AG04450 (cell line): ENCODE measurements around the gene FBXO47. TPM values are rescaled to one million over a fixed set of nuclear protein-coding genes. Genes with fewer than 3 reads are reported as not detected.

Experiments used
- CTCF ChIA-PET: fragments of 300-600, 350-600 bp; formaldehyde crosslinking; extraction: SDS; loops from one replicate; lab custom pipeline; 2022; ENCODE audit warnings: antibody characterized with exemption, inconsistent platforms; lab: Charles Lee
- POLR2A ChIA-PET: fragments of 350-600 bp; formaldehyde crosslinking; extraction: SDS; loops from one replicate; lab custom pipeline; 2021; ENCODE audit warnings: antibody characterized with exemption, inconsistent platforms; lab: Yijun Ruan, JAX
- DNase-seq: peaks from one replicate; pipeline ENCODE4 v3.0.0-alpha.2; 2011; ENCODE audit warnings: low read depth, low spot score
- H3K27ac ChIP-seq: one replicate; pipeline ENCODE4 v1.5.1; 2012; ENCODE audit warnings: low read depth, low read length, control low read depth
- H3K27me3 ChIP-seq: one replicate; pipeline ENCODE4 v1.6.0; 2012; ENCODE audit warnings: low read length; ENCODE audit not compliant: control insufficient read depth, insufficient read depth
- H3K4me3 ChIP-seq: 2 replicates; pipeline ENCODE4 v1.5.1; 2011; ENCODE audit warnings: mild to moderate bottlenecking, low read depth, low read length, control low read depth
- H3K9me3 ChIP-seq: 2 replicates; pipeline ENCODE4 v1.5.1; 2012; ENCODE audit warnings: low read length; ENCODE audit not compliant: control insufficient read depth, insufficient read depth
- CTCF ChIP-seq: IDR thresholded peaks from 2 replicates; pipeline ENCODE4 v1.5.1; 2011; ENCODE audit warnings: low read depth, low read length, control low read depth, inconsistent platforms
- polyA plus RNA-seq: library from polyadenylated mRNA; depleted of rRNA; stranded (reverse); fragments of >200 nt; gene quantifications from 2 replicates; pipeline ENCODE4 v1.2.3, GENCODE V29; 2011

The FBXO47 gene
- polyA plus RNA-seq, 1 experiment, result not detected

- ChIA-PET POLR2A (interaction anchor here (1.0 kb wide), 1 partner anchor 28 kb away, joined by 4 read pairs; the partner anchor contains the start of gene LASP1), CTCF (interaction anchor here (0.5 kb wide), 1 partner anchor 164 kb away, joined by 5 read pairs; no protein-coding TSS in a partner anchor)
- no peak for DNase-seq
- no peak for TF ChIP-seq CTCF
- Histone ChIP-seq H3K9me3 (no peaks in the 10 kb centered on the region; the same call in 1 of the 2 replicates), H3K27me3 (no peaks in the 10 kb centered on the region), H3K27ac (peak overlapping the region; percentile 52), H3K4me3 (no peak overlapping the region)
These were observed 69.4 kb downstream of the FBXO47 start for GRCh38 chr17:38897671-38898290.

GRCh38 chr17:38897176-38897575 is 70.0 kb downstream of the FBXO47 start:
- CTCF ChIA-PET, result no interaction called here
- POLR2A ChIA-PET, result interaction anchor here (1.0 kb wide), 1 partner anchor 28 kb away, joined by 4 read pairs; the partner anchor contains the start of gene LASP1

GRCh38 chr17:38896346-38896954 is 70.8 kb downstream of the FBXO47 start:
- ChIA-PET CTCF (no interaction called here), POLR2A (no interaction called here)
- H3K27ac ChIP-seq, result peak overlapping the region; percentile 47
- no peaks in the 10 kb centered on the region; the same call in 1 of the 2 replicates for H3K9me3 ChIP-seq
- H3K27me3 ChIP-seq, result no peaks in the 10 kb centered on the region
- DNase-seq, result no peak
- no peak overlapping the region for H3K4me3 ChIP-seq
- TF ChIP-seq CTCF, result no peak

More at GRCh38 chr17:38897176-38897575, 70.0 kb downstream of the FBXO47 start:
- Histone ChIP-seq H3K9me3 (no peaks in the 10 kb centered on the region; the same call in 1 of the 2 replicates), H3K27me3 (no peaks in the 10 kb centered on the region), H3K4me3 (no peak overlapping the region), H3K27ac (peak overlapping the region; percentile 47)
- no peak for DNase-seq
- TF ChIP-seq CTCF, result no peak

GRCh38 chr17:38894276-38894675 is 72.9 kb downstream of the FBXO47 start:
- peak overlapping the region; percentile 21 for H3K27ac ChIP-seq

More at GRCh38 chr17:38894276-38894675, 72.9 kb downstream of the FBXO47 start:
- ChIA-PET POLR2A (interaction anchor here (0.7 to 1.3 kb wide), 2 partner anchors 25 to 28 kb away, joined by 3 read pairs; partner anchors contain the start of gene LASP1), CTCF (no interaction called here)
- H3K27me3 ChIP-seq, result no peaks in the 10 kb centered on the region
- no peaks in the 10 kb centered on the region; the same call in 1 of the 2 replicates for H3K9me3 ChIP-seq
- no peak overlapping the region for H3K4me3 ChIP-seq
- no peak for TF ChIP-seq CTCF
- no peak for DNase-seq
